Left ventricle myocardium inferior (tissue), 1 donor: ENCODE results near the gene POU2AF1. TPM values are rescaled to one million over a fixed set of nuclear protein-coding genes. Genes with fewer than 3 reads are reported as not detected.

Experiments
- DNase-seq: peaks from one replicate; pipeline ENCODE4 v3.0.0-alpha.2; 2020
- H3K27ac ChIP-seq: fragments of 200-600 bp; replicated peaks from 2 replicates; pipeline ENCODE4 v1.8.0; 2021
- H3K27me3 ChIP-seq: fragments of 200-600 bp; 2 replicates; pipeline ENCODE4 v1.8.0; 2021; ENCODE audit warnings: low read depth
- H3K36me3 ChIP-seq: fragments of 200-600 bp; 2 replicates; pipeline ENCODE4 v1.8.0; 2021
- H3K4me1 ChIP-seq: fragments of 200-600 bp; 2 replicates; pipeline ENCODE4 v1.8.0; 2021
- H3K4me3 ChIP-seq: fragments of 200-600 bp; 2 replicates; pipeline ENCODE4 v1.8.0; 2021; ENCODE audit warnings: mild to moderate bottlenecking, moderate library complexity
- H3K9me3 ChIP-seq: fragments of 200-600 bp; replicated peaks from 2 replicates; pipeline ENCODE4 v1.8.0; 2021
- intact Hi-C: fragments of 100-400 bp; cut with micrococcal nuclease; formaldehyde crosslinking; loops from one replicate; pipeline ENCODE4 v1.11.0; 2022
- total RNA-seq: library from RNA; stranded (reverse); fragmentation: NEBNext Ultra II Directional; extraction: Animal tissue kit (Norgen Biotek cat#: 25700); gene quantifications from one replicate; pipeline ENCODE4 v1.2.1, GENCODE V29; 2021
- TF ChIP-seq, protein P1 (sequence below): fragments of 200-600 bp; IDR thresholded peaks from 2 replicates; pipeline ENCODE4 v1.8.0; 2021; ENCODE audit warnings: antibody characterized with exemption, mild to moderate bottlenecking, borderline replicate concordance
- donor health status: DM: no; HTN: yes; CAD: no; lungs with severe emphysema.

The POU2AF1 gene
- total RNA-seq, 1 donor from 2014 or later, result 0.05 TPM

DNA sequence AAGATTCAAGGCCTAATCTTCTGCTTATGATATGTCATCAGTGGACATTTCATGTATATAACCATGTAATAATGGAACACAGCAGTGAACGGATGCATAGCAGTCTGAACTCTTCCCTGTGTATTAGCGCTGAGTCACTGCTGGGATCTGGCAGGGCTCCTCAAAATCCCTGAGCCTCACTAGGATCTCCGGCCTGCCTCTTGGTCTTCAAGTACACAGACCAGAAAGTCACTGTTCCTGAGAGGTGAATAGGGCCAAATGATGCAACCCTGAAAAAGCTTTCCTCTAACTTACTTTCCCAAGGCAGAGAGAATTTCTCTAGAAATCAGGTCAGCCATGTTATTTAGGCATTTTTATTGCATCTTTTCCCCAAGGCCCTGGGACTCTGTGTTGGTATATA is 35.0 kb downstream of the POU2AF1 start:
- intact Hi-C loops, result no loop called here
- Histone ChIP-seq H3K9me3 (peaks cover 16% of the 10 kb centered on the region), H3K36me3 (no peaks in the 10 kb centered on the region), H3K4me3 (no peak overlapping the region), H3K4me1 (no peaks in the 10 kb centered on the region), H3K27ac (peak overlapping the region; percentile 48), H3K27me3 (no peaks in the 10 kb centered on the region)
- peak; percentile 56 for DNase-seq
- TF ChIP-seq, protein P1, sequence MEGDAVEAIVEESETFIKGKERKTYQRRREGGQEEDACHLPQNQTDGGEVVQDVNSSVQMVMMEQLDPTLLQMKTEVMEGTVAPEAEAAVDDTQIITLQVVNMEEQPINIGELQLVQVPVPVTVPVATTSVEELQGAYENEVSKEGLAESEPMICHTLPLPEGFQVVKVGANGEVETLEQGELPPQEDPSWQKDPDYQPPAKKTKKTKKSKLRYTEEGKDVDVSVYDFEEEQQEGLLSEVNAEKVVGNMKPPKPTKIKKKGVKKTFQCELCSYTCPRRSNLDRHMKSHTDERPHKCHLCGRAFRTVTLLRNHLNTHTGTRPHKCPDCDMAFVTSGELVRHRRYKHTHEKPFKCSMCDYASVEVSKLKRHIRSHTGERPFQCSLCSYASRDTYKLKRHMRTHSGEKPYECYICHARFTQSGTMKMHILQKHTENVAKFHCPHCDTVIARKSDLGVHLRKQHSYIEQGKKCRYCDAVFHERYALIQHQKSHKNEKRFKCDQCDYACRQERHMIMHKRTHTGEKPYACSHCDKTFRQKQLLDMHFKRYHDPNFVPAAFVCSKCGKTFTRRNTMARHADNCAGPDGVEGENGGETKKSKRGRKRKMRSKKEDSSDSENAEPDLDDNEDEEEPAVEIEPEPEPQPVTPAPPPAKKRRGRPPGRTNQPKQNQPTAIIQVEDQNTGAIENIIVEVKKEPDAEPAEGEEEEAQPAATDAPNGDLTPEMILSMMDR, result no peak

DNA sequence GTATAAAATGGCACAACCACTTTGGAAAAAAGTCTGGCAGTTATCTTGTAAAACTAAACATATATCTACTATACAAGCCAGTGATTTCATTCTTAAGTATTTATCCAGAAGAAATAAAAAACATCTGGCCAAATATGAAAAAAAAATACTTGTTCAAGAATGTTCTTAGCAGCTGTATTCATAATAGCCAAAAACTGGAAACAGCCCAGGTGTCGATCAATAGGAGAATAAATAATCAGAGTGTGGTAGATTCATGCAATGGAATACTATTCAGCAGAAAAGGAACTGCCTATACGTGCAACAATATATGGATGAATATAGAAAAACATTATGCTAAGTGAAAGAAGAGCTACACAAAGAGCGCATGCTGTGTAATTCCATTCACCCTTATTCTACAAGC is 36.7 kb downstream of the POU2AF1 start:
- H3K27ac ChIP-seq, result no peak overlapping the region
- peaks cover 21% of the 10 kb centered on the region for H3K9me3 ChIP-seq
- H3K4me1 ChIP-seq, result no peaks in the 10 kb centered on the region
- intact Hi-C loops, result no loop called here
- no peaks in the 10 kb centered on the region for H3K36me3 ChIP-seq
- no peaks in the 10 kb centered on the region for H3K27me3 ChIP-seq
- TF ChIP-seq, protein P1, result no peak
- no peak overlapping the region for H3K4me3 ChIP-seq
- DNase-seq, result no peak

DNA sequence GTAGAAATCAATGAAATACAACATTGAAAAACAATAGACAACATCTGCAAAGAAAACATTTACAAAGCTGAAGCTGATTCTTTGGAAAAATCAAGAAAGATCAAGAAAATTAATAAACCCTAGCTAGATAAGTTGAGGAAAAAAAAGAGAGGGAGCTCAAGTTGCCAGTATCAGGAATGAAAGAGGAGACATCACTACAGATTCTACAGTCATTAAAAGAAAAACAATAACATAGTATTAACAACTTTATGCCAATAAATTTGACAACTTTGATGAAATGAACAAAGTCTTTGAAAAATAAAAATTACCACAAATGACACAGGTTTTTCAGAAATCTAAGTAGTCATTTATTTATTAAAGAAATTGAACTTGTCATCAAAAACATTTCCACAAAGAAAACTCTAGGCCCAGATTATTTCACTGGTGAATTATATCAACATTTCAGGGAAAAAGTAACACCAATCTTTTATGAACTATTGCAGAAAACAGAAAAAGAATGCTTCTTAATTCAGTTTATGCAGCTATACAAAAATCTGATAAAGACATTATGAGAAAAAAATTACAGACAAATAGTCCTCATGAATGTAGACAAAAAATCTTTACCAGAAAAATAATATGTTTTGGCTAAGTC is 39.2 kb downstream of the POU2AF1 start:
- H3K4me1 ChIP-seq, result no peaks in the 10 kb centered on the region
- TF ChIP-seq, protein P1, result no peak
- H3K27ac ChIP-seq, result no peak overlapping the region
- H3K9me3 ChIP-seq, result peaks cover 21% of the 10 kb centered on the region
- H3K27me3 ChIP-seq, result no peaks in the 10 kb centered on the region
- no peaks in the 10 kb centered on the region for H3K36me3 ChIP-seq
- H3K4me3 ChIP-seq, result no peak overlapping the region
- intact Hi-C loops, result no loop called here
- no peak for DNase-seq

DNA sequence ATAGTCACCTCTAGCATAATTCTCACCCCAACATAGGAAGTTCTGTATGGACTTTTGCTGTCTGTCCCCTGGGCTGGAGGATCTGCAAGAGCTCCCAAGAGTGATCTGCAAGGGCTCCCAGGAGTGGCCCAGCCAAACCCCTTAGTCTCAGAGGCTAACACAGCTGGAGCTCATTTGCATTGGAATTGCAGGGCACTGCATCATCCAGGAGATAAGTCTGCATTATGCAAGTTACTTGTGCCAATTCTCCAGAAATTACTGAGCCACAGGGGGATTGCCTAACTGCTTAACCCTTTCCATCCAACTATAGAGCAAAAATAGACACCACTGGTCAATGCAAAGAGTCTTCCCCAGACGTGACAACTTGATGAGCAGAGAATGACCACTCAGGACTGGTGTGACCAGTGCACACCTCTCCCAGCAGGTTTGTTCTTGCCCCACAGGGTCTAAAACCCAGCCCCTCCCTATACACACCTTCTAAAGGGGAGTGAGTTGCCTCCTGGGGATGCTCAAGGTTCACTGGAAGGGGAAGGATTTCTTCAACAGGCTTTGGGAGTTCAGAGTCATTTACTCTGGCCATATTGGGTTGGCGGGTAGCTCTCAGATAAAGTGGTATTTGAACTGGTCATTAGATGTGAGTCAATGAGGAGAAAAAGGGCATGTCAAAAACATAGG is 42.4 kb downstream of the POU2AF1 start:
- H3K4me3 ChIP-seq, result no peak overlapping the region
- TF ChIP-seq, protein P1, result no peak
- intact Hi-C loops, result no loop called here
- peaks cover 9% of the 10 kb centered on the region for H3K4me1 ChIP-seq
- no peak for DNase-seq
- no peaks in the 10 kb centered on the region for H3K27me3 ChIP-seq
- no peaks in the 10 kb centered on the region for H3K36me3 ChIP-seq
- H3K27ac ChIP-seq, result no peak overlapping the region
- peaks cover 21% of the 10 kb centered on the region for H3K9me3 ChIP-seq

DNA sequence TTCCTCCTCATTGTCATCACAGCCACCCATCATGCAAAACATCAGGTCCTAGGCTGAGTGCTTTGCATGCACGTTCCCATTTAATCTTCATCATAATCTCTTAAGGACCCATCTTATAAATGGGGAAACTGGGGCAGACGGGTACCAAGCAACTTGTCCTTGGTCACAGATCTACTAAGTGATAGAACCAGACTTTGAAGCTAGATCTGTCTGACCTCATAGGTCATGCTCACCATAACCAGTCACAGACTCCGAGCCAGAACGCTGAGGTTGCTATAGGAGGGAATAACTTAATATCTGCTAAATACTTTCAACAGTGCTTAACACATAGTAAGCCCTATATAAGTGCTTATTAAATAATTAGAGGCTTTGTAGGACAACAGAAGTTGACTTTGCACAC is 43.0 kb downstream of the POU2AF1 start:
- Histone ChIP-seq H3K4me1 (peaks cover 11% of the 10 kb centered on the region), H3K4me3 (no peak overlapping the region), H3K9me3 (peaks cover 21% of the 10 kb centered on the region), H3K27ac (no peak overlapping the region), H3K36me3 (no peaks in the 10 kb centered on the region), H3K27me3 (no peaks in the 10 kb centered on the region)
- DNase-seq, result no peak
- intact Hi-C loops, result no loop called here
- TF ChIP-seq, protein P1, result no peak
